ENCODE measurements around the gene PTTG1IP. TPM values are rescaled to one million over a fixed set of nuclear protein-coding genes. Genes with fewer than 3 reads are reported as not detected.

PTTG1IP gene
- total and polyA plus RNA-seq, 3 donors from 2014 or later = 171 to 195 (median 190) TPM

GRCh38 chr21:44905728-44906090, 32.2 kb upstream of the PTTG1IP start:
- intact Hi-C loops (cut with DNase I; ENCODE audit: low total_unique reads) = no loop called here

GRCh38 chr21:44905016-44905727, 31.7 kb upstream of the PTTG1IP start:
- TF ChIP-seq POLR2A (IDR thresholded peaks at IDR 0.05) (no peak), CTCF (IDR thresholded peaks at IDR 0.05) (no peak)
- no peaks in the 10 kb centered on the region for H3K36me3 ChIP-seq (ENCODE audit: low read depth, missing control alignments)
- H3K4me3 ChIP-seq = no peak overlapping the region
- H3K9me3 ChIP-seq = no peaks in the 10 kb centered on the region
- DNase-seq = no peak
- WGBS, 2 donors = 81 to 89% methylated on average over 17 to 22 of the region's 22 CpGs
- peaks cover 3% of the 10 kb centered on the region for H3K4me1 ChIP-seq
- intact Hi-C loops (cut with DNase I; ENCODE audit: low total_unique reads) = no loop called here
- no peak overlapping the region for H3K27ac ChIP-seq
- H3K27me3 ChIP-seq = no peaks in the 10 kb centered on the region

More at GRCh38 chr21:44905728-44906090, 32.2 kb upstream of the PTTG1IP start:
- no peak for TF ChIP-seq CTCF (IDR thresholded peaks at IDR 0.05)
- TF ChIP-seq POLR2A (IDR thresholded peaks at IDR 0.05) = no peak
- WGBS, 2 donors = 89 to 92% methylated on average over 3 to 7 of the region's 7 CpGs
- Histone ChIP-seq H3K27ac (no peak overlapping the region), H3K27me3 (no peaks in the 10 kb centered on the region), H3K4me3 (no peak overlapping the region), H3K36me3 (ENCODE audit: low read depth, missing control alignments) (no peaks in the 10 kb centered on the region), H3K4me1 (peaks cover 7% of the 10 kb centered on the region), H3K9me3 (no peaks in the 10 kb centered on the region)
- no peak for DNase-seq

- 91 to 92% methylated on average over 14 of the region's 14 CpGs for WGBS, 2 donors
- TF ChIP-seq CTCF (IDR thresholded peaks at IDR 0.05) (no peak), POLR2A (IDR thresholded peaks at IDR 0.05) (no peak)
- no peaks in the 10 kb centered on the region for H3K36me3 ChIP-seq (ENCODE audit: low read depth, missing control alignments)
- H3K9me3 ChIP-seq = no peaks in the 10 kb centered on the region
- no peaks in the 10 kb centered on the region for H3K4me1 ChIP-seq
- no peak overlapping the region for H3K4me3 ChIP-seq
- no peak for DNase-seq
- H3K27me3 ChIP-seq = no peaks in the 10 kb centered on the region
- intact Hi-C loops (cut with DNase I; ENCODE audit: low total_unique reads) = no loop called here
- H3K27ac ChIP-seq = no peak overlapping the region
Observed at GRCh38 chr21:44904141-44904923, 30.8 kb upstream of the PTTG1IP start.

- 91 to 92% methylated on average over 17 to 21 of the region's 22 CpGs for WGBS, 2 donors
- Histone ChIP-seq H3K27ac (no peak overlapping the region), H3K27me3 (no peaks in the 10 kb centered on the region), H3K4me3 (no peak overlapping the region), H3K9me3 (no peaks in the 10 kb centered on the region), H3K36me3 (ENCODE audit: low read depth, missing control alignments) (no peaks in the 10 kb centered on the region), H3K4me1 (no peaks in the 10 kb centered on the region)
- no peak for TF ChIP-seq CTCF (IDR thresholded peaks at IDR 0.05)
- TF ChIP-seq POLR2A (IDR thresholded peaks at IDR 0.05) = no peak
- no peak for DNase-seq
- intact Hi-C loops (cut with DNase I; ENCODE audit: low total_unique reads) = no loop called here
Observed at GRCh38 chr21:44903689-44904088, 30.2 kb upstream of the PTTG1IP start.

Measured in testis (tissue), 3 donors.